BE2C (cell line): ENCODE data around the gene FNDC8. TPM values are rescaled to one million over a fixed set of nuclear protein-coding genes. Genes with fewer than 3 reads are reported as not detected.

ENCODE experiments used
- DNase-seq: peaks from one replicate; pipeline ENCODE4 v3.0.0-alpha.2; 2020
- H3K27me3 ChIP-seq: fragments of 250-450 bp; sonication (Bioruptor Pico); 2 replicates; pipeline ENCODE4 v1.5.1; 2020; ENCODE audit warnings: mild to moderate bottlenecking
- H3K36me3 ChIP-seq: fragments of 250-450 bp; sonication (Bioruptor Pico); 2 replicates; pipeline ENCODE4 v1.5.1; 2020; ENCODE audit warnings: mild to moderate bottlenecking
- H3K4me1 ChIP-seq: fragments of 250-450 bp; sonication (Bioruptor Pico); 2 replicates; pipeline ENCODE4 v1.5.1; 2020
- H3K4me3 ChIP-seq: 2 replicates; pipeline ENCODE4 v1.5.1; 2011; ENCODE audit warnings: low read depth, low read length
- H3K9me3 ChIP-seq: fragments of 250-450 bp; sonication (Bioruptor Pico); 2 replicates; pipeline ENCODE4 v1.5.1; 2020
- polyA plus RNA-seq: library from polyadenylated mRNA; unstranded; fragments of >200 nt; gene quantifications from one replicate; pipeline ENCODE4 v1.2.1, GENCODE V29; 2012; ENCODE audit warnings: low read depth, missing spikeins; ENCODE audit not compliant: insufficient read length, insufficient read depth
- TF ChIP-seq, protein P1 (sequence below): IDR thresholded peaks from 2 replicates; pipeline ENCODE4 v1.5.1; 2012; ENCODE audit warnings: mild to moderate bottlenecking, low read depth, low read length

Gene FNDC8
- polyA plus RNA-seq: not detected

DNA sequence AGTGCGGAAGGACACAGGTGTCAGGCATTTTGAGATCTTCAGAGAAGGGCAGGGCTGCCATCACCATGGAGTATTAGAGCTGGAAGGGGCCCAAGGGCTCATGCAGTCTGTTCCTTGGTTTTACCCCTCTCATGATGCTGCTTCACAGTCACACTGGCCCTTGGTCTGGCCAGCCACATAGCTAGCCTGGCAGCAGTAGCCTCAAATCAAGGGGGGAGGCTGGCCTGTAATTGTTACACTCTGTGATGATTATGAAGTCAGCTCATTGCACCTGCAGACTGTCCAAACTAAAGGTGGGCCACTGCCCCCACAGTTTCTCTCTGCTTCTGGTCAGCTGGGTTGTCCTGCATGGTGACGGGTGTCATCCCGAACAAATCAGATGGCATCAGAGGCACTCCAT lies at the start of gene FNDC8:
Gene FNDC8 (plus strand): TSS at position 301 of the 400 bp plus-strand sequence. CDS start 79 bp downstream, at position 380.
- Histone ChIP-seq H3K4me3 (no peak within 1 kb of the TSS), H3K27me3 (no peaks in the 10 kb centered on the region), H3K36me3 (no peaks in the 10 kb centered on the region), H3K4me1 (no peaks in the 10 kb centered on the region), H3K9me3 (no peaks in the 10 kb centered on the region)
- DNase-seq: no peak
- TF ChIP-seq, protein P1, sequence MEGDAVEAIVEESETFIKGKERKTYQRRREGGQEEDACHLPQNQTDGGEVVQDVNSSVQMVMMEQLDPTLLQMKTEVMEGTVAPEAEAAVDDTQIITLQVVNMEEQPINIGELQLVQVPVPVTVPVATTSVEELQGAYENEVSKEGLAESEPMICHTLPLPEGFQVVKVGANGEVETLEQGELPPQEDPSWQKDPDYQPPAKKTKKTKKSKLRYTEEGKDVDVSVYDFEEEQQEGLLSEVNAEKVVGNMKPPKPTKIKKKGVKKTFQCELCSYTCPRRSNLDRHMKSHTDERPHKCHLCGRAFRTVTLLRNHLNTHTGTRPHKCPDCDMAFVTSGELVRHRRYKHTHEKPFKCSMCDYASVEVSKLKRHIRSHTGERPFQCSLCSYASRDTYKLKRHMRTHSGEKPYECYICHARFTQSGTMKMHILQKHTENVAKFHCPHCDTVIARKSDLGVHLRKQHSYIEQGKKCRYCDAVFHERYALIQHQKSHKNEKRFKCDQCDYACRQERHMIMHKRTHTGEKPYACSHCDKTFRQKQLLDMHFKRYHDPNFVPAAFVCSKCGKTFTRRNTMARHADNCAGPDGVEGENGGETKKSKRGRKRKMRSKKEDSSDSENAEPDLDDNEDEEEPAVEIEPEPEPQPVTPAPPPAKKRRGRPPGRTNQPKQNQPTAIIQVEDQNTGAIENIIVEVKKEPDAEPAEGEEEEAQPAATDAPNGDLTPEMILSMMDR: no peak

DNA sequence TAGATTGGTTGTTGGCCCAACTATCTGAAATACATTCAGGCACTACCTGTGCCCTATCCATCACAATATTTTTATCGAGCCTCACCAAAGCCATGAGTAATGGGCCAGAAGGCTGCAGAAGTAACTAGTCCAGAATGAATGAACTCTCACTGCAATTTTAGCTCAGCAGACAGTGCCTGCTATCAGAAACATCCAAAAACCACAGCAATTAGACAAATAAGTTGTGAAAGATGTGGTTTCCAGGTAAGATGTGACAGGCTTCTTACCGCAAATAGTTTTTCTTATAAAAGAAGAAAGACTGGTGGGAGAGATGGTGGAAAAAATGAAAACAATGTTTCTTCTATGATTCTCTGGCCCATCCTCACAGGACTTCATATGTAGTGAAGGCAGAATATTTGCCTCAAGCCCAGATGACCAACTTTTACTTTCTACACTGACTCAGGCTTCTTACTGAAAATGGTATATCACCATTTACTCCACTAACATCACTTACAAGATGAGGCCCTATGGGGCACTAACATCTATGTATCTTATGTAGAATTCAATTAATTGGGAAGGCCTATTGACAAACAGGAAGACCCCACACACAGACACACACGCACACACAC lies 48.1 kb upstream of the FNDC8 start:
- Histone ChIP-seq H3K4me3 (no peak overlapping the region), H3K27me3 (no peaks in the 10 kb centered on the region), H3K4me1 (no peaks in the 10 kb centered on the region), H3K9me3 (no peaks in the 10 kb centered on the region), H3K36me3 (no peaks in the 10 kb centered on the region)
- TF ChIP-seq, protein P1: no peak
- DNase-seq: no peak

DNA sequence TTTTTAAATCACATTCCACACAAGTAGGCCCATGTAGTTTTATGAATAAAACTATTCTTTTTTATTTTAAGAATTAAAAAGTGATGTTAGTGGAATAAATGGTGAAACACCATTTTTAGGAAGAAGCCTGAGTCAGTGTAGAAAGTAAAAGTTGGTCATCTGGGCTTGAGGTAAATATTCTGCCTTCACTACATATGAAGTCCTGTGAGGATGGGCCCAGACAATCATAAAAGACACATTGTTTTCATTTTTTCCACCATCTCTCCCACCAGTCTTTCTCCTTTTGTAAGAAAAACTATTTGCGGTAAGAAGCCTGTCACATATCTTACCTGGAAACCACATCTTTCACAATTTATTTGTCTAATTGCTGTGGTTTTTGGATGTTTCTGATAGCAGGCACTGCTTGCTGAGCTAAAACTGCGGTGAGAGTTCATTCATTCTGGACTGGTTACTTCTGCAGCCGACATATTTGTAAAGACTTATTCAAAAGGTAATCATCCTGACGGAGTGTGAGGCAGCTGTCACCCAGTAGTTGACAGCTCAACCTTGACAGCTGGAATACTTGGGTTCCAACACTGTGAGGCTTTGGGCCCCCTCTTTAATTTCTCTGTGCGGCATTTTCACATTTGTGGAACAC lies 47.3 kb upstream of the FNDC8 start:
- TF ChIP-seq, protein P1: no peak
- DNase-seq: no peak
- H3K4me3 ChIP-seq: no peak overlapping the region
- no peaks in the 10 kb centered on the region for H3K4me1 ChIP-seq
- no peaks in the 10 kb centered on the region for H3K27me3 ChIP-seq
- H3K9me3 ChIP-seq: no peaks in the 10 kb centered on the region
- no peaks in the 10 kb centered on the region for H3K36me3 ChIP-seq

DNA sequence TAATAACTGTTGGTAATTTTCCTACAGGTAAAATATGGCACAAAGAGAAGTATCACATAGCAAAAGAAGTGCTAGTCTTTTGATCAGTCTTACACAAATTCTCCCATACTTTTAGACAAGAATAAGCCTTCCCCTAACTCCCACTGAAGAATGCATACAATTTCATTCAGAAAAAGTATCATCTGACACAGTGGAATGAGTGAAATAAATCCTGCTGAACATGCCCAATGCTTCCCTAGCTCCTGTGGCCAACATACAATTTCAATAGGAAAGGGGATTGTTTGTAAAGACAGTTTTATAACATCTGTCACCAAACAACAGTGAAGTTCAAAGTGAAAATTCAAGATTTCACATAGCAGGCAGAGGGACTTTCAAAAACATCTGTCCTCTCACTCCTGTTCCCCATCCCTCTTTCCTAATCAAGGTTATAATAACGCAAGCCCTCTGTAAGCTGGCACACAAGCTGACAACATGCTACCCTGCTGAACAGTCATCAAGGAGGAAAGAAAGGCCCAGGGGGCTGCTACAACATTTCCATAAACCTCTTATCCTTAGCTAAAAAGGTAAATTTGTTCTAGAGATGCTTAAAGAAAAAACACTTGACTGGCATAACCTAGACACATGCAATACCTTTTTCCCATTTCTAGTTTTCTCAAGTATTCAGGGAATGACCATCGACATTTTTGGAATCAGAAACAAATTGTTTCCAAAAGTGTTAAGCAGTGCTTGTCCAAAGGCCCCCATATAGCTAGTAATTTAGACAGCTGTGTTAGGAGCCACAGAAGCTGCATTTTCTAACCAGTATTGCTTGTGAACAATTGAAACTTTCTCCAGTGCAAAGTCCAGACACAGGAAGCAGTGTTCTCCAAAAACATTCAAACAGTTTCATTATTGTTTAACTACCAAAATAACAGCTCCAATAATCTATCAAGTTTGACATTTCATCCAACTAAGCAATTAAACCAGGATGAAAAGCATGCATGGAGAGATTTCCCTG lies 46.4 kb upstream of the FNDC8 start:
- TF ChIP-seq, protein P1: no peak
- no peaks in the 10 kb centered on the region for H3K4me1 ChIP-seq
- H3K27me3 ChIP-seq: no peaks in the 10 kb centered on the region
- no peak overlapping the region for H3K4me3 ChIP-seq
- DNase-seq: no peak
- H3K36me3 ChIP-seq: no peaks in the 10 kb centered on the region
- no peaks in the 10 kb centered on the region for H3K9me3 ChIP-seq

DNA sequence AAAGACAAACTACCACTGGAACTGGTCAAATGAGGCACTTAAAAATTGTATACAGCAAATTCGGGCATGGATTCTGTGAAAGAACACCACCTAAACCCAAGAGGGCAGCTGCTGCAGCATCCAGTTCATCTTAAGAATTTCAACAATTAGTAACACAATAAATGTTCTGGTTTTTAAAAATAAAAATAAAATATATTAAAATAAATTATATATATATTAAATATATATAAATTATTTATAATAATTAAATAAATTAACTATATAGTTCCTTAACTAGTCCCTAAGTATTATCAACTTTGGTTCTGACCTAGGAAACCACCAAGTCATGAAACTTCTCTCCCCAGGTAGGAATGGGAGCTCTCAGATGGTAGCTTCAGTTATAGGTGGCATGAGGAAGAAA lies 44.5 kb upstream of the FNDC8 start:
- Histone ChIP-seq H3K9me3 (no peaks in the 10 kb centered on the region), H3K4me3 (no peak overlapping the region), H3K27me3 (no peaks in the 10 kb centered on the region), H3K36me3 (no peaks in the 10 kb centered on the region), H3K4me1 (peaks cover 2% of the 10 kb centered on the region)
- DNase-seq: no peak
- TF ChIP-seq, protein P1: no peak
